HS-5 (cell line): ENCODE measurements around the gene UGT2B17.
"Not testable (repeated sequence)": the region's sequence is repeated elsewhere in the genome, so short reads cannot be mapped to it uniquely, and the experiment has no call there.

Source experiments
- DNase-seq: peaks from one replicate; pipeline ENCODE4 v3.0.0-alpha.2; 2012; ENCODE audit warnings: low read depth

The UGT2B17 gene

GRCh38 chr4:68576272-68577125 is at the start of gene UGT2B17:
TSS of gene UGT2B17 (minus strand) at chr4:68576322. CDS start at chr4:68568484, 7,838 bp downstream.
- DNase-seq = no peak

- DNase-seq = not testable (repeated sequence)
Measured at GRCh38 chr4:68622731-68623130, 46.6 kb upstream of the UGT2B17 start.

- DNase-seq = no peak
Measured at GRCh38 chr4:68617003-68617698, 41.0 kb upstream of the UGT2B17 start.

- DNase-seq = no peak
Measured at GRCh38 chr4:68615699-68616422, 39.7 kb upstream of the UGT2B17 start.

- no peak for DNase-seq
Measured at GRCh38 chr4:68613752-68614151, 37.6 kb upstream of the UGT2B17 start.

- DNase-seq = no peak
Measured at GRCh38 chr4:68606240-68606639, 30.1 kb upstream of the UGT2B17 start.

GRCh38 chr4:68599150-68599549 is 23.0 kb upstream of the UGT2B17 start:
- DNase-seq = no peak

DNA sequence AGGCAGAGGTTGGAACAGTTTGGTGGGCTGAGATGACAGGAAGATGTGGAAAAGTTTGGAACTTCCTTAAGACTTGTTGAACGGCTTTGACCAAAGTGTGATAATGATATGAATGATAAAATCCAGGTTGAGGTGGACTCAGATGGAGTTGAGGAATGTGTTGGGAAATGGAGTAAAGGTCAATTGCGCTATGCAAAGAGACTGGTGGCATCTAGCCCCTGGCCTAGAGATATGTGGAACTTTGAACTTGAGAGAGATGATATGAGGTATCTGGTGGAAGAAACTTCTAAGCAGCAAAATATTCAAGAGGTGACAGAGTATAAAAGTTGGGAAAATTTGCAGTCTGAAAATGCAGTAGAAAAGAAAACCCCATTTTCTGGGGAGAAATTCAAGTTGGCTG is 21.4 kb upstream of the UGT2B17 start:
- DNase-seq = no peak

DNA sequence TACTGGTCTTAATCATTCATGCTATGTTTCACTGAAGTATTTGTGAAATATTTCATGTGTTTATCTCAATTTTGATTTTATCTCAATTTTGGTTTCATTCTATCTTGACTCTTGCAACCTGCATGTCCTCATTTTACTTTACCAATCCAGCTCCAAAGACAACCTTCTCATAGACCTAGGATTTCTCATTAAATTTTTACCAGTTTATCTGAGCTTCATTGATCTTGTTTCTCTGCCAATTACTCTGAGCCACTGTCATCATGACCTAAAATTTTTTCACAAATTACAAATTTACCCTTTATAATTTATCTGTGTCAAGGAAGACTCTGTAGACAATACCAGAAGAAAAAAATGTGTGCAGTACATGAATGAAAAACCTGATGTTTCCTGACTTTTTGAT is 18.6 kb upstream of the UGT2B17 start:
- no peak for DNase-seq

GRCh38 chr4:68593112-68593511 is 17.0 kb upstream of the UGT2B17 start:
- no peak for DNase-seq

DNA sequence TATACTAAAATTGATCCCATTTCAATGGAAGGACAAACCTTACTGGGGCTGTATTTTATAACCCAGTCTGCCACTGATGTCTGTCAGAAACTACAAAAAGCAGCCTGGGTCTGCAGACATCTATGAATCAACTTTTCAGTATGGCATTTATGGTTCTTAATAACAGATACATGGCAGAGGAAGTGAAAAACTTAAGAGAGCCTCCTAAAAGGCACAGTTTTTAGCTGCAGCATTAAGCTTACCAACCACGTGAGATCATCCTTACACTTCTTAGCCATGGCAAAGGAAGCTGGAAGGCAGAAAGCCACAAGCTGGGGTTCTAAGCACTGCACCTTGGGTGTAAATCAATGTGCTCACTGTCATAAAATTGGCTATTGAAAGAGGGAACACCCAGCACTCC is 16.6 kb upstream of the UGT2B17 start:
- DNase-seq = no peak

DNA sequence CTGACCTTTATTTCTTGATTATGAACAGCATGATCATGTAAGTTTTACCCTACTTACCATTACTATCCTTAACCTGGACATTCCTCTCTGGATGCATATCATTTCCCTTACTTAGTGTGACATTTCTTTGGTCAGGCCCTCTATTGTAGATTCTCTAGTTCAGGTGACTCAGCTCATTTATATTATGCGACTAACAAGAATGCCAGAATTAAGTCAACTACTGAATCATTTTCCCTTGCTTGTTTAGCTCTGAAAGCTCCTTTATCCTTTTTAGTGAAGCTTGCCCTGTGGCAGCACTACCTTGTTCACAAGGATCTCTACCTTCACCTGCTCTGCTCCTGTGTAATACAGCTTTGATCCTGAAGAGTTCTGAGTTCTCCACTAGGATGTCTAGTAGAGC is 15.1 kb upstream of the UGT2B17 start:
- no peak for DNase-seq

GRCh38 chr4:68589790-68590189 is 13.7 kb upstream of the UGT2B17 start:
- no peak for DNase-seq

GRCh38 chr4:68582339-68582717 is 6.2 kb upstream of the UGT2B17 start:
- no peak for DNase-seq

DNA sequence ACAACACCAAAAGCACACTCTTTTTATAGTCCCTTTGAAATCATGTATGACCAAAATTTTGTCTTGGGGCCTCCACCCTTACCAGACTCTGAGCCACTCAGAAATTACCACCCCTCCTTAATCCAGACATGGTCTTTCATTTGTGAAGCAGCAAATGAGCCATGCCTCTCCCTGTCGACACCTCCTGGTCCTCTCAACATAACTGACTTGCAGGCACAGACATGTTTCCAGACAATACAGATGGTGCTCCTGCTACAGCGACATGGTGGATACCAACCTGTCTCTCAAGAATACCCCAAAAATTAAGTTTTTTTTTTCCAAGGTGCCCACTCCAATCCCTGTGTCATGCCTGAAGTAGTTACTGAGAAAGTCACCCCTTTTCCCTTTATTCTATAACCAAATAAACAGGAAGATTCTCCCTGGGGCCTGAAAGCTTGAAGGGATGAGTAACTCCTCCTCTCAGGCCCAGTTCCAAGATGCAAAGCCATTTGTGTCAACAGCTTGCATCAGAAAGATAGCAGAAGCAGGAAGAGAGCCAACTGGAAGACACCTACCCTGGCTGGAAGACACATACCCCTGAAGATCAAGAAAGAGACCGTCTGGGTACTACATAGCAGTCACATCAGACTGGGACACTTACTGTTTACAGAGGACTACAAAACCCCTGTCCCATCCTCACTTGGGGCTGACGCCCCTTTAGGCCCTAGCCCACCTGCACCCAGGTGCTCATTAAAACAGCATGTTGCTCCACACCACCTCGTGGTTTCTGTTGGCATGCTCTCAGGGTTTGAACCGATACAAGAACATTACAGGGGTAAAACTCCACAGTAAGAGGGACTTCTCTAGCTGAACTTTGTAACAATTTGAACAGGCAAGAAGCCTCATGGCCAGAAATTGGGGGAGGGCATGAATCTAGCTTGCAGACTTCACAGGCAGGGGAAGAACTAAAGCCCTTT is 5.5 kb upstream of the UGT2B17 start:
- no peak for DNase-seq

DNA sequence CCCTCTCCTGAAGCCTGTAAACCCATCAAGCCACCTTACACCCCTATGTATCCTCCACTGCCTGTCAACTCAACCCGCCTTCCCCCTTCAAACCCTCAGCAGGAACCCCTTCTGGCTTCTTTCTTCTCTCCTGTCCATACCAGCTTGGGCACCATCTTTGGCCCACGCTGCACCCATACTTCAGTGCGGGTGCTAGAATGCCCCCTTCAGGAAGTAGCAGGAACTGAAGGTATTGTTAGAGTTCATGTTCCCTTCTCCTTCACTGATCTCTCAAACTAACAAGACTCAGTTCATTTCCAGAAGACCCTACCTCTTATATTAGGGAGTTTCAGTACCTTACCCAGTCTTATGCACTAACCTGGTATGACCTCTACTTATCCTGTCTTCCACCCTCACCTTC is 1.5 kb upstream of the UGT2B17 start:
- no peak for DNase-seq

DNA sequence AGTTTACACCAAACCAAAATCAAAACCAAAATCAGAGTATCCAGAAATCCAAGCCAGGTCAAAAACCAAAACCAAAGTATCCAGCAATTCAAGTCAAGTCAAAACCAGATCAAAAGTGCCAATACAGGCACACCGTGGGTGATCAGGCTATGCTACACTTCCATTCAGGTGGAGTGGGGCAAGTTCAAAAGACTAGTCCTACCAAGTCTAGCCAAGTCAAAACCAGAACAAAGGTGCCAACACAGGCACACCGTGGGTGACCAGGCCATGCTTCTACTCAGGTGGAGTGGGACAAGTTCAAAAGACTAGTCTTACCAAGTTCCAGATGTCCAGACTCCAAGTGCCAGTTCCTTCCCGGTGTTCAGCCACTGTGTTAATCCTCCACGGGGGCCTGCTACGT is 486 bp downstream of the UGT2B17 start:
- DNase-seq = not testable (repeated sequence)

DNA sequence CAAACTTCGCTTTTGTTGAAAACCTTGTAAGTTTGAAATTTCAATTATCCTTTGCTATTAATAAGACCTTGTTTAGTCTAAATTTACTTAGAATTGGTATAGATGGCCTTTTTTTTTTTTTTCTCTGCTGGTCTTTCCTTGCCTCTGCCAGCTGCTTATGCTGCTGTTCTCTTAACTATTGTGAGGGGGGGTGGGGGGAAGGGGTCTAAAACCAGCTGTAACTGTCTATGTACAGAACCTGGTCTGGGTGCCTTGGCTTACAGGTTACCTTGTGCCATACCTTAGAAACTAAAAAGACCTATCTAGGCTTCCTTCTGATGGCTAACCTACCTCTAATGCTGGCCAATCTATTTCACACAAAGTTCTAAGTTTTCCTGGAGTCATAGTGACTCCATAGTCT is 1.0 kb downstream of the UGT2B17 start:
- no peak for DNase-seq

- DNase-seq = no peak
Measured at GRCh38 chr4:68572653-68573170, 3.4 kb downstream of the UGT2B17 start.

DNA sequence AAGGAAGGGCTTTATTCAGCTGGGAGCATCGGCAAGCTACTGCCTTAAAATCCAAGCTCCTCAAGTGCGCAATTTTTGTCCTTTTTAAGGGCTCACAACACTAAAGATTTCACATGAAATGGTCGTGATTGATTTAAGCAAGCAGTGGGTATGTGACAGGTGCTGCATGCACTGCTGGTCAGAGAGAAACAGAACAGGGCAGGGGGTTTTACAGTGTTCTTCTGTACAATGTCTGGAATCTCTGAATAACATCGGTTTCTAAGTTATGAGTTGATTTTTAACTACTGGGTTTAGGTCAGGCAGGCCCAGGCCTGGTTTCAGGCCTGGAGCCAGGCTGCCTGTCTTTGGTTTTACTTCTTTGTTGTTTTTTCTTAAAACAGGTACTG is 6.0 kb downstream of the UGT2B17 start:
- DNase-seq = no peak

GRCh38 chr4:68569466-68570121 is 6.5 kb downstream of the UGT2B17 start:
- no peak for DNase-seq
